Panc1 (cell line): ENCODE measurements around the gene CACNA1B.

Experiments
- CTCF ChIP-seq: fragments of 450-650 bp; IDR thresholded peaks from 2 replicates; pipeline ENCODE4 v1.5.1; 2017; ENCODE audit warnings: mild to moderate bottlenecking
- SIN3A ChIP-seq: IDR thresholded peaks from 2 replicates; pipeline ENCODE4 v1.6.1; 2012; ENCODE audit warnings: low read depth, mild to moderate bottlenecking, low read length, moderate library complexity, borderline replicate concordance; ENCODE audit not compliant: insufficient read depth

DNA sequence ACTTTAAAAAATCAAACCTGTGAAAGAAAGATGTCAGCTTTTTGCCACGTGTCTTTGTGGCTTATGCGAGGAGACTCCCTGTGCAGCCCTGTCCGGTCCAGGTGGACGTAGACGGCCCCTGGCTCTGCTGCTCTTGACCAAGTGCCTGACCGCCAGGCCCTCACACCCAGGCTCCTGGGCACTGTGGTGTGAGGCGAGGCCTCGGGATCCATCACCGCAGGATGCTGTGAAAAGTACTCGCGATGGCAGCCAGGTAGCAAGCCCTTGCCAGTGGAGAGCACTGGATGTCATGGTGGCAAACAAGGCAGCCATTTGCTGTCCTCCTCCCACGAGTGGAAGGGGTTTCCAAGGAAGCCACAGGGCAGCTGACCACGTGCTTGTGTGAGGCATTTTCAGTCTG lies 245.1 kb downstream of the CACNA1B start:
- no peak for TF ChIP-seq CTCF
- TF ChIP-seq SIN3A = no peak
